Skin of body (tissue), 3 donors: ENCODE results near the gene RDH8. TPM values are rescaled to one million over a fixed set of nuclear protein-coding genes. Genes with fewer than 3 reads are reported as not detected.

Source experiments
- DNase-seq: peaks from one replicate; lab custom pipeline; 2025; lab: John Stamatoyannopoulos, UW
- small RNA-seq: library from RNA; depleted of rRNA; stranded (forward); fragments of <200 nt; gene quantifications from one replicate; pipeline ENCODE3, GENCODE V24; 2014; ENCODE audit warnings: low replicate concordance
- total RNA-seq: library from RNA; depleted of rRNA; stranded (reverse); fragments of >200 nt; gene quantifications from one replicate; pipeline ENCODE4 v1.2.3, GENCODE V29; 2014

Gene RDH8
- total RNA-seq, 1 donor from 2014 or later = not detected

DNA sequence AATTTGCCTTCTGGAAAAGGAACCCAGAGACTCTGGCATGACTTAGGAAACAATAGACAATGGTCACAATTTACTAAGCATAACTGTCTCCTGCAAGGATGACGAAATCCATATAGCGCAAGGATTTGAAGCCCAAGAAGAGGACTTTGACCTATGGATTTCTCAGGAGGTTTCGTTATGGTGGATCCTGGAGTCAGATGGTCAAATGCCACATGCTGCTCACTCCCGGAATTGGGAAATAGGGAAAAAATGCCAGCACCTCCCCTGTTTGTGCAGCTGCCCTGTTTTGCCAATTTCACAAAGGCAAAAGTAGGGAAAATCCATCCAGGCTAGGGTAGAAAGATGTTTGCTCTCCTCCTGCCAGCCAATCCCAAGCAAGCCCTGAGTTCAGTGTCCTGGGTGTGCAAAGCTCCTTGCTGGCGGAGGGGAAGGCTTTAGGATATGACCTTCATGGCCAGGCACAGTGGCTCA lies 23.4 kb downstream of the RDH8 start:
- no peak for DNase-seq

DNA sequence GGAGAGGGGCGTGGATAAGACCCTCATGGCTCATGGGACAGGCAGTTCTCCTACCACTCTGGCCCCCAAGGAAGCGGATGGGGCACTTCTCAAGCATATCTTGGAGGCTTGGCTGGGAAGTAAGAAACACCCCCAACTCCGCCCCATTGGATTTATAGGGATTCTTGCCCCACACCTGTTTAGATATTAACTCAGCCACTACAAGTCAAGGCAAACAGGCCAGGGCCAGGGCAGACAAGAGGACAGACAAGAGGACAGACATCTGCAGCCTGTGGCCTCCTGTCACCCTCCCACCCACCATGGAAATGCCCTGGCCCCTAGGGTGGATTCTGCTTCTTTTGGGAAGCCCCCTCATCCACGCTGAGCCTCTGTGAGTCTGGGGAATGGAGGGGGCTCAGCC lies 24.1 kb downstream of the RDH8 start:
- no peak for DNase-seq

DNA sequence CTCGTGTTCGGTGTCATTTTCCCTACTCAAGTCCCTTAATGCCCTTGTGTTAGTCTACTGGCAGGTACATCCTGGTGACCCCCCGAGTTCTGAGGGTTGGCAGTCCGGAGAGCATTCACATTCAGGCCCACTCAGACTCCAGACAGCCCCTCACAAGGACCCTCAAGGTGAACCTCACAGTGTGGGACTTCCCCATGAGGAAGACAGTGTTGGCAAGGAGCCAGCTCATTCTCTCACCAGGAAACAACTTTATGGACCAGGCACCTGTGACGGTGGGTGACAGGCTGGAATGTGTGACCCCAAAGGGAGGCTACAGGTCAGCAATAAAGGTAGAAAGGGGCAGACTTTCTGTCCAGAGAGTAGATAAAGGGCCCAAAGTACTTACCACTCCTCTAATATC lies 24.5 kb downstream of the RDH8 start:
- no peak for DNase-seq

DNA sequence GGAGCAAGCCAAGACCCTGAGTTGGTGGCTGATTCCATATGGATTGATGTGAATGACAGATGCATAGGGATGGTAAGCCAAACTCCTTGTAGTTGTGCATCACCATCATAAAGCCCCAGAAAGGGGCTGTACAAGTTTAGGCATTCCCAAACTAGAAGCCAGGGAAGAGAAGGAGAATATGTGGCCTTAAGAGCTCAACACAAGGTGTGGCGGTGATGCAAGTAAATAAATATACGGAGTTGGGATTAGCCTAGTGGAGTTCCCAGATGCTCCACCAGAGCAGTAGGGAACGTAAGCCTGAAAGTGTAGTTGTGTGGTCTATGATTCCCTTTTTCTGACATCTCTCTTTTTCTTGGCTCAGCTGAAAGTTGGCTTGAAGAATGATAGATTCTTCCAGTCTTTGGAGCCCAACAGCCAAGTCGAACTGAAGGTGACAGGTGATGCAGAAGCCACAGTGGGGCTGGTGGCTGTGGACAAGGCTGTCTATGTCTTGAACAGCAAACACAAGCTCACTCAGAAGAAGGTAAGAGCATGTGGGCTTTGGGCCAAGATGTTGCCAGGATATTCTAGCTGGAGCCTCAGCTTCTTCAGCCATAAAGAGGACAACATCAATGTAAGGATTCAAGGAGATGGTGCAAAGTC lies 30.1 kb downstream of the RDH8 start:
- no peak for DNase-seq

DNA sequence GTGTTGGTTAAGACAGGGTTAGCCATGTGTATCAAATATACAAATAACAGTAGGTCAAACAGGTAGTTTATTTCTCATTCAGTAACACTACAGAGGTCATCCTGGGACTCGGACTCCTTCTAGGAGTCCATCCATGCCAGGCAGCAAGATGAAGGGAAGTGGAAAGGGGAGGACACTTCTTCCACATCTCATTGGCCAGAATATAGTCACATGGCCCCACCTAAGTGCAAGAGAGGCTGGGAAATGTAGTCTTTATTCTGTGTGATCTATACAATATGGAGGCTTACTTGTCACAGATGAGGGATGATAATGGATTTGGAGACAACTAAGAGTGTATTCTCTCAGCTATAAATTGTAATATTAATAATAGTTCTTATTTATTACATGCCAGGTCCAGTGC lies 31.1 kb downstream of the RDH8 start:
- DNase-seq = no peak

DNA sequence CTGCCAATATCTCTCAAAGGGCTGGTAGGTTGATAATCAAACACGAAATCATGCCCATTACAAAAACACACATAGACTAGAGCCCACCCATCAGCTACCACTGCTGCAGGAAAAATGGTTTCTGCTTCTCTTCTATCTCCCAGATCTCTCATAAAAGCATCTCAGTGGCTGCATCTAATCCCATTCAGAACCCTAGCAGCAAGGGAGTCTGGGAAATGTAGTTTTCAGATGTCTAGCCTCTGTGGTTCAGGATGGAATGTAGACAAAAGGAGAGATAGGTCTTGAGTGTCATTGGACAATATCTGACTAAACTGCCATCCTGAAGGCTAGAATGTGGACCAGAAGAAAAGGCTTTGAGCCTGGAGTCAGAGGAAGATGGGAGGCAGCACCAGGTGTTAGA lies 32.1 kb downstream of the RDH8 start:
- DNase-seq = no peak

GRCh38 chr19:10049626-10050025 lies 36.3 kb downstream of the RDH8 start:
- DNase-seq = no peak

DNA sequence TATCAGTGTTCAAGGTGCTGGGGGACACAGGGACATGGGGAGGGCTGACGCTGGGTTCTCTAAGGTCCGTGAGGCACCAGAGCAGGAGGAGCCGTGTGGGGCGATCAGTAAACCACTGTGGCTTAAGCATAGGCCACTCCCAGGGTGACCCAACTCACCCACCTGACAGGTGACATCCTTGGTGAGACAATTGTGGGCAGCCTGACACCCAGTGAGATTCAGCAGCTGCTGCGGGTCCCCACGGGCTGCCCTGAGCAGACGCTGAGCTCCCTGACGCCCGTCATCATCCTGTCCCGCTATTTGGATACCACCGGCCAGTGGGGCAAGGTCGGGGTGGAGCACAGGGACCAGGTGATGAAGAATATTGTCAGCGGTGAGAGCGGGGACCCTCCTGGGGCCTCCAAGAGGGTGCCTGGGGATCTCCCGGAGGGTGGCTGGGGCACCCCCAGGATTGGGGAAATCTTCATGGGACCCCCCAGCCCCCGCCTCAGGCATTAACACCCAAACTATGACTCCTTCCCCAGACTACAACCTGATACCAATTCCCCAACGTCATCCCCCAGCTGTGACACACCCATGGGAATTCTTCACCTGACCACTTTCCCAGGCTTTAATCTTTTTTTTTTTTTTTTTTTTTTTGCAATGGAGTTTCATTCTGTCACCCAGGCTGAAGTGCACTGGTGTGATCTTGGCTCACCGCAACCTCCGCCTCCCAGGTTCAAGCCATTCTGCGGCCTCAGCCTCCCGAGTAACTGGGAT lies 39.5 kb downstream of the RDH8 start:
- DNase-seq = no peak

- no peak for DNase-seq
Measured at GRCh38 chr19:10061717-10062310, 48.5 kb downstream of the RDH8 start.

GRCh38 chr19:10068205-10068604 lies 54.9 kb downstream of the RDH8 start:
- no peak for DNase-seq

GRCh38 chr19:10069046-10069445 lies 55.8 kb downstream of the RDH8 start:
- DNase-seq = no peak

GRCh38 chr19:10070730-10071446 lies 57.6 kb downstream of the RDH8 start:
- no peak for DNase-seq

Small RNA genes lying within 50 kb of the gene (small RNA-seq; reads per million reads assigned to genes)
- not detected for gene MIR5589

Other genes with a start within 250 kb of the RDH8 start
- gene ZNF846, start 244.7 kb upstream of the RDH8 start, total RNA-seq = 16.8 TPM
- gene FBXL12, start 194.4 kb upstream of the RDH8 start, total RNA-seq = 10.4 TPM
- 125 TPM for gene UBL5, start 185.6 kb upstream of the RDH8 start, total RNA-seq
- 35.6 TPM for gene PIN1, start 178.2 kb upstream of the RDH8 start, total RNA-seq
- gene OLFM2, start 77.0 kb upstream of the RDH8 start, total RNA-seq = 80.5 TPM
- 51.3 TPM for gene COL5A3, start 3.0 kb upstream of the RDH8 start, total RNA-seq
- 9.6 TPM for gene SHFL, start 72.8 kb downstream of the RDH8 start, total RNA-seq
- 0.99 TPM for gene ANGPTL6, start 89.2 kb downstream of the RDH8 start, total RNA-seq
- 15.7 TPM for gene PPAN, start 92.9 kb downstream of the RDH8 start, total RNA-seq
- gene P2RY11, start 98.2 kb downstream of the RDH8 start, total RNA-seq = 3.0 TPM
- 151 TPM for gene EIF3G, start 106.4 kb downstream of the RDH8 start, total RNA-seq
- gene DNMT1, start 181.5 kb downstream of the RDH8 start, total RNA-seq = 43.0 TPM
- 12.6 TPM for gene S1PR2, start 217.8 kb downstream of the RDH8 start, total RNA-seq
- 13.6 TPM for gene MRPL4, start 238.7 kb downstream of the RDH8 start, total RNA-seq